K562 (cell line): Measurements from ENCODE around the gene HMGN3. TPM values are rescaled to one million over a fixed set of nuclear protein-coding genes. Genes with fewer than 3 reads are reported as not detected.

Experiments used
- CREB1 ChIP-seq, 2 experiments: sonication (generic) in 1 of 2; formaldehyde crosslinking in 1 of 2; IDR thresholded peaks; 2 replicates each; pipeline versions ENCODE4 v1.6.1 to v1.8.0; 2012 to 2022; ENCODE audit warnings: inconsistent platforms in 1 of 2, mild to moderate bottlenecking in 1 of 2, missing genetic modification reagents in 1 of 2, moderate library complexity in 1 of 2
- GABPA ChIP-seq: fragments of 200-800 bp; sonication (Bioruptor generic); conservative IDR thresholded peaks from 2 replicates; pipeline ENCODE4 v1.6.1; 2016; ENCODE audit warnings: low read depth, missing genetic modification characterization, missing compliant biosample characterization
- GTF2A2 ChIP-seq: IDR thresholded peaks from 2 replicates; pipeline ENCODE4 v1.6.1; 2016; ENCODE audit warnings: mild to moderate bottlenecking, missing genetic modification characterization, missing compliant biosample characterization
- MAZ ChIP-seq, 2 experiments: fragments of 450-650 bp in 1 of 2; sonication (generic) in 1 of 2; formaldehyde crosslinking; IDR thresholded peaks in 1 of 2; conservative IDR thresholded peaks in 1 of 2; 2 replicates each; pipeline versions ENCODE4 v1.4.0 to v1.5.0; 2020; ENCODE audit warnings: mild to moderate bottlenecking in 1 of 2, missing genetic modification reagents in 1 of 2
- MBD2 ChIP-seq: sonication (generic); IDR thresholded peaks from 2 replicates; pipeline ENCODE4 v1.6.1; 2016; ENCODE audit warnings: low read depth, borderline replicate concordance
- MYBL2 ChIP-seq, 2 experiments: fragments of 450-650 bp in 1 of 2; sonication (generic) in 1 of 2; formaldehyde crosslinking in 1 of 2; IDR thresholded peaks; 2 replicates each; pipeline versions ENCODE4 v1.6.1 to v1.8.1; 2017 to 2022; ENCODE audit warnings: borderline replicate concordance in 1 of 2, inconsistent platforms in 1 of 2, low read depth in 1 of 2, mild to moderate bottlenecking in 1 of 2, missing genetic modification reagents in 1 of 2, moderate library complexity in 1 of 2
- NFYB ChIP-seq: IDR thresholded peaks from 2 replicates; pipeline ENCODE4 v1.6.1; 2011; ENCODE audit warnings: mild to moderate bottlenecking, moderate library complexity; ENCODE audit not compliant: insufficient read length; ENCODE audit errors: extremely low read depth
- NRF1 ChIP-seq, 2 experiments: fragments of 450-650 bp; IDR thresholded peaks in 1 of 2; conservative IDR thresholded peaks in 1 of 2; 2 replicates each; pipeline ENCODE4 v1.6.1; 2014; ENCODE audit warnings: mild to moderate bottlenecking in 2 of 2
- PML ChIP-seq: IDR thresholded peaks from 2 replicates; pipeline ENCODE4 v1.6.1; 2012; ENCODE audit warnings: low read length, inconsistent platforms
- POLR2A ChIP-seq: fragments of 450-650 bp; conservative IDR thresholded peaks from 2 replicates; pipeline ENCODE4 v1.6.1; 2016
- POLR2AphosphoS5 ChIP-seq: IDR thresholded peaks from 2 replicates; pipeline ENCODE4 v1.6.1; 2011; ENCODE audit warnings: mild to moderate bottlenecking, low read depth, low read length, moderate library complexity; ENCODE audit not compliant: control insufficient read depth, insufficient read depth
- SMAD4 ChIP-seq: fragments of 250-450 bp; sonication (Bioruptor Pico); conservative IDR thresholded peaks from 2 replicates; pipeline ENCODE4 v1.8.0; 2021; ENCODE audit warnings: inconsistent platforms, mild to moderate bottlenecking, moderate library complexity
- ZNF41 ChIP-seq: fragments of 250-450 bp; sonication (Bioruptor Pico); conservative IDR thresholded peaks from 2 replicates; pipeline ENCODE4 v1.4.0; 2020; ENCODE audit warnings: mild to moderate bottlenecking
- ZSCAN32 ChIP-seq: fragments of 450-650 bp; formaldehyde crosslinking; IDR thresholded peaks from 2 replicates; pipeline ENCODE4 v1.4.0; 2020; ENCODE audit warnings: mild to moderate bottlenecking, moderate library complexity
- polyA plus RNA-seq, 8 experiments: library from polyadenylated mRNA; depleted of rRNA in 4 of 8; stranded (reverse) in 5 of 8; unstranded in 3 of 8; fragments of >200 nt; fragmentation: Nextera tagmentation in 2 of 8; fragmentation: Illumina TruSeq in 1 of 8; extraction: Ambion mirVana in 2 of 8; extraction: Trizol in 1 of 8; gene quantifications; 2 replicates each; pipeline versions ENCODE4 v1.2.1 to v1.2.3, GENCODE V29; 2011 to 2014; ENCODE audit warnings: inconsistent platforms in 1 of 8, missing spikeins in 1 of 8
- total RNA-seq, 7 experiments: library from RNA; depleted of rRNA in 6 of 7; stranded (reverse); fragments of >200 nt in 6 of 7; fragmentation: Illumina TruSeq in 2 of 7; extraction: Trizol in 2 of 7; gene quantifications; 2 replicates each; pipeline versions ENCODE4 v1.2.1 to v1.2.3, GENCODE V29; 2011 to 2021; ENCODE audit warnings: low replicate concordance in 1 of 7
- TF ChIP-seq, protein P1 (sequence below), 2 experiments: IDR thresholded peaks; 2 replicates each; pipeline ENCODE4 v1.6.1; 2012; ENCODE audit warnings: improper control_type of control experiment in 2 of 2, low read depth in 2 of 2, low read length in 2 of 2, borderline replicate concordance in 1 of 2
- TF ChIP-seq, protein P2 (sequence below): fragments of 450-650 bp; IDR thresholded peaks from 2 replicates; pipeline ENCODE4 v1.6.1; 2016; ENCODE audit warnings: mild to moderate bottlenecking
- TF ChIP-seq, protein P3 (sequence below), 3 experiments: IDR thresholded peaks in 2 of 3; conservative IDR thresholded peaks in 1 of 3; 2 replicates each; pipeline ENCODE4 v1.5.1; 2011 to 2012; ENCODE audit warnings: low read length in 3 of 3, mild to moderate bottlenecking in 3 of 3, control low read depth in 2 of 3, improper control_type of control experiment in 1 of 3, inconsistent platforms in 1 of 3, low read depth in 1 of 3, mixed read lengths in 1 of 3, moderate library complexity in 1 of 3; ENCODE audit not compliant: insufficient read depth in 2 of 3

HMGN3 gene
- total and polyA plus RNA-seq, 9 of the 15 experiments (the other 6 are each of a cell fraction or from before 2014, with no cell fraction given): 42.1 to 154 (median 88.1) TPM

DNA sequence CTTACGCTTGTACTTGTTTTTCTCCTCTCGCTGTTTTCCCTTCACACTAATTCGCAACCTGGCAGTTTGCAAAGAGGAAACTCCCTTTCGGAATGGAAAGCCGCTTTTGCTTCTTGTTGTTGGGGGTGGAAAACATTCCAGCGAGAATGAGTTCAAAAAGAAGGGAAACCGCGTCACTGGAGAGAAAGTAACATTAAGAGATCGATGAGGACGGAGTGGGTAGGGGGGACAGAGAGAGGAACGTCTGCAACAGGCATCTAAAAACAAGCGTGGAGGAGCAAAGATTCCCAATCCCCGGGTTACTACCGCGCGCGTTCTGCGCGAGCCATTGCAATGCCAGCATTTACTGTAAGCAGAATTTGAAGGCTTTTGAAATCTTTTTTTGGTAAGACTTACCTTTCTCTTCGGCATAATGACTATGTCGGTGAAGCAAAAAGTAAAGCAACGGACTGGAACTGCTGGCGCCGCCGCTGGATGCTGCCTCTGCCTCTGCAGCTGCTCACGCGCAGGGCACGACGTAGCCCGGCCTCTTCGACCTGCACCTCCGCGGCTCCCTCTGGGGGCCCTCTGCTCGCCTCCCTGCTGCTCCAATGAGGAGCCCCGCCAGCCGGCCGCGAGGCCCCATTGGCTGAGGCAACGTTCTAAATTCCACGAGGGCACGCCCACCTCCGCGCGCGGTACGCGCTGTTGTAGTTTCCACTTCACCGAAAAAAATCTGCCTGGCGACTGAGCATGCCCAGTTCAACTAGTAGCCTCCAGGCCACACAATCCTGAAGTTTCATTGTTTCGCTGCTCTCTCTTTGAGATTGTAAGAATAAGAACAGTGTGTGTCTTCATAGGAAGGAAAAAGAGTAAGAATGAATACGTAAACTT lies at the start of gene HMGN3 (continued):
- TF ChIP-seq, protein P1, sequence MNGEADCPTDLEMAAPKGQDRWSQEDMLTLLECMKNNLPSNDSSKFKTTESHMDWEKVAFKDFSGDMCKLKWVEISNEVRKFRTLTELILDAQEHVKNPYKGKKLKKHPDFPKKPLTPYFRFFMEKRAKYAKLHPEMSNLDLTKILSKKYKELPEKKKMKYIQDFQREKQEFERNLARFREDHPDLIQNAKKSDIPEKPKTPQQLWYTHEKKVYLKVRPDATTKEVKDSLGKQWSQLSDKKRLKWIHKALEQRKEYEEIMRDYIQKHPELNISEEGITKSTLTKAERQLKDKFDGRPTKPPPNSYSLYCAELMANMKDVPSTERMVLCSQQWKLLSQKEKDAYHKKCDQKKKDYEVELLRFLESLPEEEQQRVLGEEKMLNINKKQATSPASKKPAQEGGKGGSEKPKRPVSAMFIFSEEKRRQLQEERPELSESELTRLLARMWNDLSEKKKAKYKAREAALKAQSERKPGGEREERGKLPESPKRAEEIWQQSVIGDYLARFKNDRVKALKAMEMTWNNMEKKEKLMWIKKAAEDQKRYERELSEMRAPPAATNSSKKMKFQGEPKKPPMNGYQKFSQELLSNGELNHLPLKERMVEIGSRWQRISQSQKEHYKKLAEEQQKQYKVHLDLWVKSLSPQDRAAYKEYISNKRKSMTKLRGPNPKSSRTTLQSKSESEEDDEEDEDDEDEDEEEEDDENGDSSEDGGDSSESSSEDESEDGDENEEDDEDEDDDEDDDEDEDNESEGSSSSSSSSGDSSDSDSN (IDR thresholded peaks at IDR 0.05; ENCODE audit: borderline replicate concordance in 1 of 2, low read depth in 2 of 2, low read length in 2 of 2): 0 out of 4 replicates have a peak, but pooled peaks of 1 of the 2 experiments have one; percentile 16
- TF ChIP-seq POLR2A: peak; percentile 67
- no peak for TF ChIP-seq GTF2A2
- no peak; the same call in 1 of the 2 replicates for TF ChIP-seq CREB1 (IDR thresholded peaks at IDR 0.05)
- TF ChIP-seq CREB1 (CRISPR knock-in tag; IDR thresholded peaks at IDR 0.05): peak; percentile 53; the same call in 1 of the 2 replicates
- TF ChIP-seq NRF1 (conservative IDR thresholded peaks at IDR 0.05 in 1 of 2, IDR thresholded peaks at IDR 0.05 in 1 of 2): peak; percentile 88 to 90
- TF ChIP-seq MYBL2 (IDR thresholded peaks at IDR 0.05; ENCODE audit: low read depth): peak; percentile 84
- TF ChIP-seq MYBL2 (CRISPR knock-in tag; IDR thresholded peaks at IDR 0.05; ENCODE audit: borderline replicate concordance): no peak
- peak; percentile 25; the same call in 1 of the 2 replicates for TF ChIP-seq SMAD4 (CRISPR knock-in tag)
- TF ChIP-seq NFYB: peak; percentile 72
- TF ChIP-seq GABPA (tag): no peak
- TF ChIP-seq, protein P2, sequence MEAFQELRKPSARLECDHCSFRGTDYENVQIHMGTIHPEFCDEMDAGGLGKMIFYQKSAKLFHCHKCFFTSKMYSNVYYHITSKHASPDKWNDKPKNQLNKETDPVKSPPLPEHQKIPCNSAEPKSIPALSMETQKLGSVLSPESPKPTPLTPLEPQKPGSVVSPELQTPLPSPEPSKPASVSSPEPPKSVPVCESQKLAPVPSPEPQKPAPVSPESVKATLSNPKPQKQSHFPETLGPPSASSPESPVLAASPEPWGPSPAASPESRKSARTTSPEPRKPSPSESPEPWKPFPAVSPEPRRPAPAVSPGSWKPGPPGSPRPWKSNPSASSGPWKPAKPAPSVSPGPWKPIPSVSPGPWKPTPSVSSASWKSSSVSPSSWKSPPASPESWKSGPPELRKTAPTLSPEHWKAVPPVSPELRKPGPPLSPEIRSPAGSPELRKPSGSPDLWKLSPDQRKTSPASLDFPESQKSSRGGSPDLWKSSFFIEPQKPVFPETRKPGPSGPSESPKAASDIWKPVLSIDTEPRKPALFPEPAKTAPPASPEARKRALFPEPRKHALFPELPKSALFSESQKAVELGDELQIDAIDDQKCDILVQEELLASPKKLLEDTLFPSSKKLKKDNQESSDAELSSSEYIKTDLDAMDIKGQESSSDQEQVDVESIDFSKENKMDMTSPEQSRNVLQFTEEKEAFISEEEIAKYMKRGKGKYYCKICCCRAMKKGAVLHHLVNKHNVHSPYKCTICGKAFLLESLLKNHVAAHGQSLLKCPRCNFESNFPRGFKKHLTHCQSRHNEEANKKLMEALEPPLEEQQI: peak; percentile 65; the same call in 1 of the 2 replicates
- no peak for TF ChIP-seq ZNF41 (CRISPR knock-in tag)
- no peak for TF ChIP-seq ZSCAN32
- 0 out of 2 replicates have a peak, but pooled peaks have one; percentile 20 for TF ChIP-seq POLR2AphosphoS5
- peak; percentile 76 to 79 for TF ChIP-seq MAZ (CRISPR knock-in tag; conservative IDR thresholded peaks at IDR 0.05 in 1 of 2, IDR thresholded peaks at IDR 0.05 in 1 of 2)
- TF ChIP-seq MBD2: 0 out of 2 replicates have a peak, but pooled peaks have one; percentile 43
- TF ChIP-seq, protein P3, sequence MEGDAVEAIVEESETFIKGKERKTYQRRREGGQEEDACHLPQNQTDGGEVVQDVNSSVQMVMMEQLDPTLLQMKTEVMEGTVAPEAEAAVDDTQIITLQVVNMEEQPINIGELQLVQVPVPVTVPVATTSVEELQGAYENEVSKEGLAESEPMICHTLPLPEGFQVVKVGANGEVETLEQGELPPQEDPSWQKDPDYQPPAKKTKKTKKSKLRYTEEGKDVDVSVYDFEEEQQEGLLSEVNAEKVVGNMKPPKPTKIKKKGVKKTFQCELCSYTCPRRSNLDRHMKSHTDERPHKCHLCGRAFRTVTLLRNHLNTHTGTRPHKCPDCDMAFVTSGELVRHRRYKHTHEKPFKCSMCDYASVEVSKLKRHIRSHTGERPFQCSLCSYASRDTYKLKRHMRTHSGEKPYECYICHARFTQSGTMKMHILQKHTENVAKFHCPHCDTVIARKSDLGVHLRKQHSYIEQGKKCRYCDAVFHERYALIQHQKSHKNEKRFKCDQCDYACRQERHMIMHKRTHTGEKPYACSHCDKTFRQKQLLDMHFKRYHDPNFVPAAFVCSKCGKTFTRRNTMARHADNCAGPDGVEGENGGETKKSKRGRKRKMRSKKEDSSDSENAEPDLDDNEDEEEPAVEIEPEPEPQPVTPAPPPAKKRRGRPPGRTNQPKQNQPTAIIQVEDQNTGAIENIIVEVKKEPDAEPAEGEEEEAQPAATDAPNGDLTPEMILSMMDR (IDR thresholded peaks at IDR 0.05 in 2 of 3, conservative IDR thresholded peaks at IDR 0.05 in 1 of 3; ENCODE audit: insufficient read depth in 2 of 3, low read depth in 1 of 3, low read length in 3 of 3): peak in 2 of 3 experiments; percentile 6 to 11; a peak in 1 of 6 replicates
- 0 out of 2 replicates have a peak, but pooled peaks have one; percentile 48 for TF ChIP-seq PML
